ENCODE results near the gene PCP4.

The PCP4 gene

DNA sequence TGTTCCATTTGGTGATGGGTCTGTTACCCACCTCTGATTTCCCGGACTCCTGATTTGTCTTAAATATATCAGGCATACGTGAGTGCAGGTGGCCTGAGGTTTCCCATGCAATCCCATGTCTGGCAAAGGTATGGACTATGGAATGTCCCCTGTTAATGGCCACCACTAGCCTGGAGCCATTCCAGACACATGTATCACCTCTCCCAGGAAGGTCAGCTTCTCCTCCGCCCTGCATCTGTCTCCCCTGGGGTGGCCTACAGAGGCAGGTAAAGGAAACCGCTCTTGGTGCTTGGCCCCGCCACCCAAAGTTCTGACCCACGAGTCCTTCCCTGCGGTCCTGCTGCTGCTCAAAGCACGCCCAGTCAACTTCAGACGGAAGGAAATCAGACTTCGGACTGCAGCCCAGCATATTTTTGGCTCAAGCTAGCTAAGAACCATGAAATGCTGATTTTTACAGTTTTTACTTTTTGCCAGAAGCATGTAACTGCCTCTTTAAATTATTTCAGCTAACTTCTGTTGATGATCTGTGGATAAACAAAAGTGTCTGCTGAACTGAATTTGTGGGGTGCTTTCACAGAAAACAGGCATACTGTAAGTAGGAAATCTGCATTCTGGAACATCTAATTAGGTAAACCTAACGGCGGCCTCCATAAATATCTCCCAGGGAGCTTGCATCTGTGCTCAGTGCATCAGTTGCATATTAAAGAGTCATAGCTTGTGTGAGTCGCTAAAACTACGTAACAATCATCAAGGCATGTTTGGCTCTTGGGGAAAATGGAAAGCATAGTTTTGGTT lies 105.9 kb downstream of the PCP4 start:
- Histone ChIP-seq H3K27me3 (replicated peaks; ENCODE audit: control insufficient read depth, insufficient read depth, low read length) (no peaks in the 10 kb centered on the region), H3K4me3 (replicated peaks; ENCODE audit: low read depth, low read length) (no peak overlapping the region), H3K36me3 (ENCODE audit: control insufficient read depth, insufficient read depth, low read length) (no peaks in the 10 kb centered on the region)
- TF ChIP-seq, protein P1, sequence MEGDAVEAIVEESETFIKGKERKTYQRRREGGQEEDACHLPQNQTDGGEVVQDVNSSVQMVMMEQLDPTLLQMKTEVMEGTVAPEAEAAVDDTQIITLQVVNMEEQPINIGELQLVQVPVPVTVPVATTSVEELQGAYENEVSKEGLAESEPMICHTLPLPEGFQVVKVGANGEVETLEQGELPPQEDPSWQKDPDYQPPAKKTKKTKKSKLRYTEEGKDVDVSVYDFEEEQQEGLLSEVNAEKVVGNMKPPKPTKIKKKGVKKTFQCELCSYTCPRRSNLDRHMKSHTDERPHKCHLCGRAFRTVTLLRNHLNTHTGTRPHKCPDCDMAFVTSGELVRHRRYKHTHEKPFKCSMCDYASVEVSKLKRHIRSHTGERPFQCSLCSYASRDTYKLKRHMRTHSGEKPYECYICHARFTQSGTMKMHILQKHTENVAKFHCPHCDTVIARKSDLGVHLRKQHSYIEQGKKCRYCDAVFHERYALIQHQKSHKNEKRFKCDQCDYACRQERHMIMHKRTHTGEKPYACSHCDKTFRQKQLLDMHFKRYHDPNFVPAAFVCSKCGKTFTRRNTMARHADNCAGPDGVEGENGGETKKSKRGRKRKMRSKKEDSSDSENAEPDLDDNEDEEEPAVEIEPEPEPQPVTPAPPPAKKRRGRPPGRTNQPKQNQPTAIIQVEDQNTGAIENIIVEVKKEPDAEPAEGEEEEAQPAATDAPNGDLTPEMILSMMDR (IDR thresholded peaks at IDR 0.05; ENCODE audit: insufficient read depth, low read length, poor library complexity, severe bottlenecking): no peak
- no peak for DNase-seq (ENCODE audit: extremely low read depth, insufficient read length)

DNA sequence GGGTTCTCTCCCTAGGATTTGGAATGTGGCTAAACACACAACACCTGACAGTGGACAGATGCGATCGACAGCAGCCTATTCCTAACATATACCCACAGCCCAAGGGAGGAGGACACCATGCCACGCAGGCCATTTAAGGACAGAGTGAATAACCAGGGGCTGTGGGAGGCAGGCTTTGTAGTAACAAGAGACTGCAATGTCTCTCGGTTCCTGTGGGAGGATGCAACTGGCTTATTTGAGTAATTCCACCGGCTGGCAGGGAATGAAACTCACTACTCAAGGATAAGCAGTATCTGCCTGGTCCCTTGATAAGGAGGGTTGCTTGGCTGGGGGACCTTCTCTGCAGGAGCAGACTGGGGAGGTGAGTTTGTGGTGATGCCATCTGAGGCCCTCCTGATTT lies 109.6 kb downstream of the PCP4 start:
- TF ChIP-seq, protein P1 (IDR thresholded peaks at IDR 0.05; ENCODE audit: insufficient read depth, low read length, poor library complexity, severe bottlenecking): no peak
- Histone ChIP-seq H3K4me3 (replicated peaks; ENCODE audit: low read depth, low read length) (no peak overlapping the region), H3K36me3 (ENCODE audit: control insufficient read depth, insufficient read depth, low read length) (no peaks in the 10 kb centered on the region), H3K27me3 (replicated peaks; ENCODE audit: control insufficient read depth, insufficient read depth, low read length) (no peaks in the 10 kb centered on the region)
- DNase-seq (ENCODE audit: extremely low read depth, insufficient read length): no peak

All from GM06990 (cell line).